Lung (tissue), 12 donors: ENCODE measurements around the gene TMEM235. TPM values are rescaled to one million over a fixed set of nuclear protein-coding genes. Genes with fewer than 3 reads are reported as not detected.
A peak's percentile ranks its signal among the peaks of the same experiment; 100 is the strongest.

Experiments
- ATAC-seq: fragments of 200-7000 bp; cut with Tn5 transposase; one replicate; pipeline ENCODE4 v1.9.1; 2020; ENCODE audit warnings: moderate number of reproducible peaks; ENCODE audit not compliant: insufficient read depth, low FRiP score
- DNase-seq, 3 donors: peaks; one replicate each; pipeline ENCODE4 v3.0.0-alpha.2; 2013 to 2017
- H3K27ac ChIP-seq, 2 donors: one replicate each; pipeline ENCODE4 v1.5.1; 2013; ENCODE audit warnings: mild to moderate bottlenecking in 2 of 2, moderate library complexity in 2 of 2, control low read depth in 1 of 2, inconsistent platforms in 1 of 2, low read depth in 1 of 2, low read length in 1 of 2
- H3K27me3 ChIP-seq, 3 donors: one replicate each; pipeline ENCODE4 v1.5.1; 2013; ENCODE audit warnings: low read length in 2 of 3; ENCODE audit not compliant: control insufficient read depth in 3 of 3, insufficient read depth in 3 of 3
- H3K36me3 ChIP-seq, 4 donors: one replicate each; pipeline ENCODE4 v1.5.1; 2013; ENCODE audit warnings: low read length in 4 of 4, mild to moderate bottlenecking in 1 of 4, moderate library complexity in 1 of 4; ENCODE audit not compliant: control insufficient read depth in 4 of 4, insufficient read depth in 4 of 4
- H3K4me1 ChIP-seq, 5 donors: one replicate each; pipeline ENCODE4 v1.5.1; 2013; ENCODE audit warnings: low read length in 5 of 5, mild to moderate bottlenecking in 2 of 5, moderate library complexity in 1 of 5; ENCODE audit not compliant: control insufficient read depth in 5 of 5, insufficient read depth in 5 of 5
- H3K4me3 ChIP-seq: one replicate; pipeline ENCODE4 v1.5.1; 2013; ENCODE audit warnings: mild to moderate bottlenecking, control low read depth, moderate library complexity
- H3K9ac ChIP-seq, 2 donors: one replicate each; pipeline ENCODE4 v1.5.1; 2013; ENCODE audit warnings: low read length in 2 of 2, control low read depth in 1 of 2; ENCODE audit not compliant: insufficient read depth in 1 of 2
- H3K9me3 ChIP-seq, 4 donors: one replicate each; pipeline ENCODE4 v1.5.1; 2013; ENCODE audit warnings: low read length in 3 of 4, mild to moderate bottlenecking in 1 of 4, moderate library complexity in 1 of 4; ENCODE audit not compliant: control insufficient read depth in 4 of 4, insufficient read depth in 3 of 4
- WGBS, 2 donors: extraction: QIAGEN DNeasy Blood & Tissue Kit; methylation state at CpG; one replicate each; pipeline ENCODE4 v1.1.7; 2013; 5-methylcytosine and 5-hydroxymethylcytosine counted together
- polyA plus RNA-seq, 2 donors: library from polyadenylated mRNA; stranded (reverse); fragments of 200-250 nt; gene quantifications; one replicate each; pipeline ENCODE4 v1.2.1, GENCODE V29; 2013
- total RNA-seq, 2 donors: library from RNA; depleted of rRNA in 1 of 2; stranded (reverse); fragments of >200 nt in 1 of 2; gene quantifications; one replicate each; pipeline ENCODE4 v1.2.1, GENCODE V29; 2014 to 2021
- TF ChIP-seq, protein P1 (sequence below): IDR thresholded peaks from 2 replicates; pipeline ENCODE4 v1.5.1; 2012; ENCODE audit warnings: mild to moderate bottlenecking; ENCODE audit errors: control extremely low read depth, extremely low read depth
- donor health status: control.
- donor health status: control.
- donor health status: Bipolar disorder and iron deficiency.
- donor health status: healthy.
- donor health status: DM: yes; HTN: yes; CAD: no.

The TMEM235 gene
- total and polyA plus RNA-seq, 4 donors = 0.08 to 0.97 TPM; not detected in 2

DNA sequence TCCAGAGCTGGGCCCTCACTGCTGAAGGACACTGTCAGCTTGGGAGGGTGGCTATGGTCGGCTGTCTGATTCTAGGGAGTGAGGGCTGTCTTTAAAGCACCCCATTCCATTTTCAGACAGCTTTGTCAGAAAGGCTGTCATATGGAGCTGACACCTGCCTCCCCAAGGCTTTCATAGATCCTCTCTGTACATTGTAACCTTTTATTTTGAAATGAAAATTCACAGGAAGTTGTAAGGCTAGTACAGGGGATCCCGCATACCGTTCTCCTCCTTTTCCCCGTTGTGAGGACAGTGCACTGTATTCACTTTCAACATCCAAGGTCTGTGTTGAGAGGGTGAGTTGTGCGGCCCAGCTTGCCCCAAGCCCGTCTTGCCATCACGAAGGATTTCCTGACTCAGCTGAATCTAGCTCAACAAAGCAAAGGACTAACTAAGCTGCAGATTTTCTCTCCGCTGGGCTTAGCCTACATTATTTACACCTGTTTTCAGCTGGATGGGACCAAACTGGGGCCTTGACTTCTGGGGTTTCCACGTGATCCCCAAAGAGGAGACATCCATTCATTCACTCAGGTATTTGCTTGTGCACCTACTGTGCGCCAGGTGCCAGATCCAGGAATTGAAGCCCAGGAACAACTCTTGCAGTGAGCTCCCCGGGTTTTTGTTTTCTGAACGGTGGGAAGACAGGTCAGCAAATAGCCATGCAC lies 5.2 kb upstream of the TMEM235 start:
- TF ChIP-seq, protein P1, sequence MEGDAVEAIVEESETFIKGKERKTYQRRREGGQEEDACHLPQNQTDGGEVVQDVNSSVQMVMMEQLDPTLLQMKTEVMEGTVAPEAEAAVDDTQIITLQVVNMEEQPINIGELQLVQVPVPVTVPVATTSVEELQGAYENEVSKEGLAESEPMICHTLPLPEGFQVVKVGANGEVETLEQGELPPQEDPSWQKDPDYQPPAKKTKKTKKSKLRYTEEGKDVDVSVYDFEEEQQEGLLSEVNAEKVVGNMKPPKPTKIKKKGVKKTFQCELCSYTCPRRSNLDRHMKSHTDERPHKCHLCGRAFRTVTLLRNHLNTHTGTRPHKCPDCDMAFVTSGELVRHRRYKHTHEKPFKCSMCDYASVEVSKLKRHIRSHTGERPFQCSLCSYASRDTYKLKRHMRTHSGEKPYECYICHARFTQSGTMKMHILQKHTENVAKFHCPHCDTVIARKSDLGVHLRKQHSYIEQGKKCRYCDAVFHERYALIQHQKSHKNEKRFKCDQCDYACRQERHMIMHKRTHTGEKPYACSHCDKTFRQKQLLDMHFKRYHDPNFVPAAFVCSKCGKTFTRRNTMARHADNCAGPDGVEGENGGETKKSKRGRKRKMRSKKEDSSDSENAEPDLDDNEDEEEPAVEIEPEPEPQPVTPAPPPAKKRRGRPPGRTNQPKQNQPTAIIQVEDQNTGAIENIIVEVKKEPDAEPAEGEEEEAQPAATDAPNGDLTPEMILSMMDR = no peak
- WGBS, 2 donors = 68 to 74% methylated on average over 12 of the region's 12 CpGs
- Histone ChIP-seq H3K27me3 (peaks cover 4 to 14% (median 11%) of the 10 kb centered on the region in 3 donors), H3K9me3 (peaks cover 0 to 2% (median 0%) of the 10 kb centered on the region in 4 donors), H3K4me1 (peaks cover 0 to 3% (median 0%) of the 10 kb centered on the region in 5 donors), H3K4me3 (no peak overlapping the region), H3K27ac (no peak overlapping the region), H3K9ac (no peak overlapping the region), H3K36me3 (peaks cover 0 to 2% (median 0%) of the 10 kb centered on the region in 4 donors)
- DNase-seq (no peak), ATAC-seq (no peak)

DNA sequence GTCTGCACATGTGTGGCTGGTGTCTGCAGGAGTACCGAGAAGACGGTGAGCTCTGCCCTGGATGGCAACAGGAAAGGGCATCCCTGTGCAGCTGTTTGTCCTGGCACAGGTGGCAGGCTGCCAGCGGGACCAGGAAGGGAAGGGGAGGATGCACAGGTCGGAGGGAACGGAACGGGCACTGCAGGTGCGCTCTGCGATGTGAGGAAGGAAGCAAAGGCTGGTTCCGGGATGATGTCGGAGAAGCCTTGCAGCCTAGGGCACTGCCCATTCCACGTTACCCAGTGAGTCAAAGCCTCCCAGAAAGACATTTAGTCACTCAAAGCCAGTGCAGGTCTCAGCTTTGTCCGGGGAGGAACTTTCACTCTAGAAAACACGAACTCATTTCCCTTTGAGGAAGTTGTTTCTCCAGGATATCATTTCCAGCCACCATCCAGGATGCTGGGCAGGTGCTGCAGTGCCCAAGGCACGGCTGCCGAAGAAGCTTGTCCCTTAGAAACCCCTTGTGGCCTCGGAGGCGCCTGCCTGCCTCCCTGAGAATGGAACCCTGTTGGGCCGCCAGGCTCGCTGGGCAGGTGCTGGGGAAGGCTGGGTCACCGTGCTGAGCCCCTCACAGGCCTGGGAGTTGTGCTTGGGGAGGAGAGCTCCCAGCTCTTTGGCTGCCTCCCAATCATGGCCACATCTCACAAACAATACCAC lies 4.5 kb upstream of the TMEM235 start:
- no peak overlapping the region for H3K9ac ChIP-seq
- peaks cover 4 to 17% (median 16%) of the 10 kb centered on the region in 3 donors for H3K27me3 ChIP-seq
- DNase-seq (no peak), ATAC-seq (no peak)
- peaks cover 0 to 3% (median 0%) of the 10 kb centered on the region in 4 donors for H3K9me3 ChIP-seq
- H3K4me3 ChIP-seq = no peak overlapping the region
- H3K27ac ChIP-seq = peak overlapping the region in 1 of 2 donors; percentile 15
- peaks cover 0 to 2% (median 0%) of the 10 kb centered on the region in 4 donors for H3K36me3 ChIP-seq
- TF ChIP-seq, protein P1 = no peak
- H3K4me1 ChIP-seq = peaks cover 0 to 4% (median 0%) of the 10 kb centered on the region in 5 donors
- 35 to 50% methylated on average over 20 of the region's 20 CpGs for WGBS, 2 donors

DNA sequence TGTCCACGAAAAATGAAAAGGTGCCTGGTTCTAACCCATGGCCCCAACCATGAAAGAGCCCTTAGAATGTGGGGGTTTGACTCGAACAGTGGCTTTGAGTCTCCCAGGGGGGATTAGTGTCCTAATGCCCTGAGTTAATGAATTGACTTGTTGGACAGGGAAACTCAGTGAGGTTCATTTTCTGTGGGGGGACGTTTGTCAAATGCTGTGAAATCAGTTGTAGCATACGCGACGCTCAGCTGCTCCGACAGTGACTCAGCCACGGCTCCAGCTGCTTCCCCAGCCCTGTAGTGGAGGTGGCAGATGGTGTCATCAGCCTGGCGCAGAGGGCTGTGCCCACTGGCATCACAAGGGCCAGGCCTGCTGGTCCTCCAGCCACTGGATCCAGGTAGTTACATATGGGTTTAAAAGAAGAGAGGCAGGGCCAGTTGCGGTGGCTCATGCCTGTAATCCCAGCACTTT lies 3.9 kb upstream of the TMEM235 start:
- no peak overlapping the region for H3K4me3 ChIP-seq
- peaks cover 0 to 6% (median 0%) of the 10 kb centered on the region in 5 donors for H3K4me1 ChIP-seq
- H3K36me3 ChIP-seq = peaks cover 0 to 2% (median 0%) of the 10 kb centered on the region in 4 donors
- no peak for ATAC-seq
- no peak overlapping the region for H3K27ac ChIP-seq
- H3K9ac ChIP-seq = no peak overlapping the region
- H3K9me3 ChIP-seq = peaks cover 0 to 3% (median 0%) of the 10 kb centered on the region in 4 donors
- 52 to 71% methylated on average over 10 of the region's 10 CpGs for WGBS, 2 donors
- TF ChIP-seq, protein P1 = no peak
- H3K27me3 ChIP-seq = peaks cover 4 to 21% (median 18%) of the 10 kb centered on the region in 3 donors
- DNase-seq = no peak
